Dermis blood vessel endothelial cell (primary cell): ENCODE data around the gene KAZN. TPM values are rescaled to one million over a fixed set of nuclear protein-coding genes. Genes with fewer than 3 reads are reported as not detected.
A peak's percentile ranks its signal among the peaks of the same experiment; 100 is the strongest.
"Not testable (repeated sequence)": the region's sequence is repeated elsewhere in the genome, so short reads cannot be mapped to it uniquely, and the experiment has no call there.

ENCODE experiments used
- DNase-seq: peaks from one replicate; pipeline ENCODE4 v3.0.0; 2010
- total RNA-seq: library from RNA; depleted of rRNA; stranded (reverse); fragments of >200 nt; gene quantifications from 2 replicates; pipeline ENCODE4 v1.2.3, GENCODE V29; 2014

The KAZN gene
- total RNA-seq, 1 donor from 2014 or later, result 1.9 TPM

- DNase-seq, result no peak
Measured at GRCh38 chr1:15017120-15017519, 418.6 kb downstream of the KAZN start.

GRCh38 chr1:15018767-15019166 lies 420.3 kb downstream of the KAZN start:
- DNase-seq, result no peak

- peak; percentile 50 for DNase-seq
Measured at GRCh38 chr1:15020943-15021745, 422.7 kb downstream of the KAZN start.

DNA sequence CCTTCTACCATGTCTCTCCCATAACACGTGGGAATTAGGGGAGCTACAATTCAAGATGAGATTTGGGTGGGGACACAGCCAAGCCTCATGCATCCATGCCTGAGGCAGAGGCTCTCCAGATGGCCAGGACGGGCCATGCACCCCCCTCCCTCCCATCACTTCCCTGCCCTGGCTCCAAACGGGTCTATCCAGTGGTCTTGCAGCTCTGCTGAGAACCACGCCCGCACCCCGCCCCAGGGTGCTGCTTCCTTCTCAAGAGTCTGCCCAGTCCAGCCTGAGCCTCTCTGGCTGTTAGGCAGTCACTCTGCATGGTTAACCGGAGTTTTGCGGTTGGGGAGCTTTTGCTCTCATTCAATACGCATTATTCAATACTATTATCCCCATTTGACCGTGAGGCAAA lies 423.6 kb downstream of the KAZN start:
- DNase-seq, result no peak

DNA sequence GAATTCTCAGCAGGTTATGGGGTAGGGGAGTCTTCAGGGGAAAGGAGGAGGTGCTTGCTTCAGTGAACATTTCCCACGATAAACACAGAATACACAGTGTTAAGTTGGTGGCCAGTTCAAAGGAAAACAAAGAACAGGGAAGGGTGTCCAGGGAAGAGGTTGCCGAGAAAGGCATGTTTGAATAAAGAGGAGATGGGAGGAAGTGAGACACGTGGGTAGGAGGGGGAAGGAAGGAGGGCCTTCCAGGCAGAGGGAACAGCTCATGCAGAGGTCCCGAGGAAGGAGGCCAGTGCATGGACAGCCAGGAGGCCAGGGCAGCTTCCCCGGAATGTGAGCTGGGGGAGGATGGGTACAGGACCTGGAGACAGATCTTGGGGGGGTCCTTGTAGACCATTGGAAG lies 424.7 kb downstream of the KAZN start:
- no peak for DNase-seq

GRCh38 chr1:15023976-15024375 lies 425.5 kb downstream of the KAZN start:
- no peak for DNase-seq

DNA sequence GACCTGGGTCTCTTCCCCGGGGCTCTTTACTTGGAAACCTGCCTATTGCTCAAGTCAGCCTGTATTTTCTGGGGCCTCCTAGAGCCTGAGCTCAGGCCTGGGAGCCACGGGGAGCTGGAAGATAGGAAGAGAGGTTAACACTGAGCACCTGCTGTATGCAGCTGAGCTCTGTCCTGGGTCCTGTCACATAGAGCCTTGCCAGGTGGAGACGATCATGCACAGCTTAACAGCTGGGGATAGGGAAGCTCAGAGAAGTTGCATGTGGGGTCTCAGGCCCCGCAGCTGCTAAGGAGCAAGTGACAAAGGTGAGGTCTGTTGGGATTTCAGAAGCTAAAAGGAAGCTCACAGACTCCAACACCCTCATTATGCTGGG lies 427.6 kb downstream of the KAZN start:
- DNase-seq, result no peak

- peak; percentile 78 for DNase-seq
Measured at GRCh38 chr1:15027515-15027986, 429.1 kb downstream of the KAZN start.

GRCh38 chr1:15028102-15028501 lies 429.6 kb downstream of the KAZN start:
- DNase-seq, result no peak

- DNase-seq, result no peak
Measured at GRCh38 chr1:15028616-15029015, 430.1 kb downstream of the KAZN start.

GRCh38 chr1:15029036-15029435 lies 430.6 kb downstream of the KAZN start:
- DNase-seq, result no peak

DNA sequence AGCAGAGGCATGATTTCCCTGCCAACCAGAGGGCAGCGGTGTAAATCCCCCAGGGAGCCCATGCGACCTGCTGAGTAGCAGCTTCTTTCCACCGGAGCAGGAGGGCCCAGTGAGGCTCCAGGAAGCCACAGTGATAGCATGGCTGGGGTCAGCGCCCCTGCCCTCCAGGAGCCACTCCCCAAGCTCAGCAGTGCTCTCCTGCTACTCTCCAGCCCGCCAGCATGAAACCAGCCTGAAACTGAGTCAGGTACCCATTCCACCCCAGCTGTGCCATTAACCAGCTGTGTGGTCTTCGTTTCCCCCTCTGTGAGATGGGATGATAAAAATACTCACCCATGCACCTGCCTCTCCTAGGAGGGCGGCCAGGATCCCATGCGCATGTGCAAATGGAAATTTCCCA lies 431.3 kb downstream of the KAZN start:
- no peak for DNase-seq

DNA sequence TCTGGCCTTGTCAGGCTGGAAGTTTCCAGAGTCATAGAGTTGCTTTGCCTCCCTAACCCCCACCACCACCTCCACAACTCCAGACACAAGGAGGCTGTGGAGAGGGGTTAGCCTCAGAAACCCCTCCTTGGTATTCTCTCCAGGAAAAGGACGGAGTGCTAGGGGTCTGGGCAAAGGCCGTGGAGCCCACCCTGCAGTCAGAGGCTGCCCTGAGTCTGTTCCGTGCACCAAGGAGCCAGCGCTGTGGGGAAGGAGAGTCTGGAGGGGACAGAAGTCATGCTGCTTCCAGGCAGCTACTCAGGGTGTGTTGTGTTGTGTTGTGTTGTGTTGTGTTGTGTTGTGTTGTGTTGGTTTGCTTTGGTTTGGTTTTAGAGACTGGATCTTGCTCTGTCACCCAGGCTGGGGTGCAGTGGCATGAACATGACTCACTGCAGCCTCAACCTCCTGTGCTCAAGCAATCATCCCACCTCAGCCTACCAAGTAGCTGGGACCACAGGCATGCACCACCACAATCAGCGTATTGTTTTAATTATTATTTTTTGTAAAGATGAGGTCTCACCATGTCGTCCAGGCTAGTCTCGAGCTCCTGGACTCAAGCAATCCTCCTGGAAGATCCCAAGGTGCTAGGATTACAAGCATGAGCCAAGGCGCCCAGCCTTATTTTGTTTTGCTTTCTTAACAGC lies 432.9 kb downstream of the KAZN start:
- no peak for DNase-seq

- DNase-seq, result no peak
Measured at GRCh38 chr1:15033264-15033663, 434.8 kb downstream of the KAZN start.

DNA sequence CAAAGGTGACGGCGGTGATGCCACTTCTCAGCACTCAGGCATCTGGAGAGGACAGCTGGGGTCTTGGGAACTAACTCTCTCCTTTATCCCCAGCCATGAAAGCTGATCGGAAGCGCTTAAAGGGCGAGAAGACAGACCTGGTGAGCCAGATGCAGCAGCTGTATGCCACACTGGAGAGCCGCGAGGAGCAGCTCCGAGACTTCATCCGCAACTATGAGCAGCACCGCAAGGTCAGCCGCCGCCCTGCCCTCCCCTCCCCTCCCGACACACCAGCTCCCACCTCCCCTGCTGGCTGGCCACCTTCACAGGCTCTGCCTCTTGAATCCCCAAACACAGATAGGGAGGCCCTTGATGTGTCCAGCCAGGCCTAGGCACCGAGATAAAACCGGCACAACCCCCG lies 436.2 kb downstream of the KAZN start:
- DNase-seq, result no peak

- no peak for DNase-seq
Measured at GRCh38 chr1:15035236-15035635, 436.8 kb downstream of the KAZN start.

GRCh38 chr1:15036101-15036500 lies 437.6 kb downstream of the KAZN start:
- no peak for DNase-seq

DNA sequence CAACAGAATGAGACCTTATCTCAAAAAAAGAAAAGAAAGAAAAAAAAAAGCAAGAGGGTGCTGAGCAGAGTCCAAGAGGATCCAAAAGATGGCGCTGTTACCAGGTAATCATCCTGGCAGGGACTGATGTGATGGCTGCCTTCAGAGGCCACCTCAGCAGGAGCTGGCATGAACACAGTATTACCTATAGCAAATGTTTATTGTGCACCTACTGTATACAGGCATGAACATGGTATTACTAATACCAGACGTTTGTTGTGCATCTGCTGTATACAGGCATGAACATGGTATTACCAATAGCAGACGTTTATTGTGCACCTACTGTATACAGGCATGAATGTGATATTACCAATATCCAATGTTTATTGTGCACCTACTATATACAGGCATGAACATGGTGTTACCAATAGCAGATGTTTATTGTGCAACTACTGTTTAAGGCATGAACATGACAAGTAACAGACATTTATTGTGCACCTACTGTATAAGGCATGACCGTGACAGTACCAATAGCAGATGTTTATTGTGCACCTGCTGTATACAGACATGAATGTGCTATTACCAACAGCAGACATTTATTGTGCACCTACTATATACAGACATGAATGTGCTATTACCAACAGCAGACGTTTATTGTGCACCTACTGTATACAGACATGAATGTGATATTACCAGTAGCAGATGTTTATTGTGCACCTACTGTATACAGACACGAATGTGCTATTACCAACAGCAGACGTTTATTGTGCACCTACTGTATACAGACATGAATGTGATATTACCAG lies 439.9 kb downstream of the KAZN start:
- DNase-seq, result peak; percentile 51

- DNase-seq, result no peak
Measured at GRCh38 chr1:15039017-15039648, 440.6 kb downstream of the KAZN start.

DNA sequence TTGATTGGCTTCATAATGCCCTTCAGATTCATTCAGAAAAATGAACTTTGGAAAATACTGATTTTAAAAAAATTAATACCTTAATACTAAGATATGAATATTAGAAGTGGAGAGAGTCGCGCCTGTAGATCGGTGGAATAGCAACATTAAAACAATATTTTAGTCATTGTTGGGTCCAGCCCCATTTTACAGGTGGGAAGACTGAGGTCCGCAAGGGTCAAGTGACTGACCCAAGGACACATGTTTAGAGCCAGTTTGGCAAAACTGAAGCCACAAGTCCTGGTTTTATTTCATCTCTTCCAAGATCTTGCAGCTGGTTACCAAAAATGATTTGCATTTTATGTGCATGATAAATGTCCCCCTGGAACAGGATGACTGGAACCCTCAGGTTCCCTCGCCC lies 441.4 kb downstream of the KAZN start:
- DNase-seq, result no peak

DNA sequence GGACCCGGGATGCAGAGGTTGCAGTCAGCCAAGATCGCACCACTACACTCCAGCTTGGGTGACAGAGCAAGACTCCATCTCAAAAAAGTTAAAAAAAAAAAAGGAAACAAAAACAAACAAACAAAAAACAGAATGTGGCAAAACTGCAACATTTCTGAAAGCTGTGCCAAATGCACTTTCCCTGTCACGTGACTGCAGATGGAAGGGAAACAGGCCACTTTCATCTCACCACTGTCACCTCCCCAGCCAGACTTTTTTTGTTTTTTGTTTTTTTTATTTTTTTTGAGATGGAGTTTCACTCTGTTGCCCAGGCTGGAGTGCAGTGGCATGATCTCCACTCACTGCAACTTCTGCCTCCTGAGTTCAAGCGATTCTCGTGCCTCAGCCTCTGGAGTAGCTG lies 442.2 kb downstream of the KAZN start:
- DNase-seq, result not testable (repeated sequence)

GRCh38 chr1:15042866-15043265 lies 444.4 kb downstream of the KAZN start:
- no peak for DNase-seq

DNA sequence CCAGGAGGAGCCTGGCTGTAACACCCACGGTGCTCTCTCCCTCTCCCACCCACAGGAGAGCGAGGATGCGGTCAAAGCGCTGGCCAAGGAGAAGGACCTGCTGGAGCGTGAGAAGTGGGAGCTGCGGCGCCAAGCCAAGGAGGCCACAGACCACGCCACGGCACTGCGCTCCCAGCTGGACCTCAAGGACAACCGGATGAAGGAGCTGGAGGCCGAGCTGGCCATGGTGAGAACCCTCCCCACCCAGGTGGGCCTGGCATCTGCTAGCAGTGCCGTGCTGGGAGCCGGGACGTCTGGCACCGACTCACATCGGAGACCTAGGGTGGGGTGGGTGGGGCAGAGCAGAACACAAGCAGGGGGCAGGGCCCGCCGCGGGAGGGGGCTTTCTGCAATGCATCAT lies 445.4 kb downstream of the KAZN start:
- DNase-seq, result no peak
